Renal cortex interstitium (tissue), 11 donors: Measurements from ENCODE around the gene CFAP74. TPM values are rescaled to one million over a fixed set of nuclear protein-coding genes. Genes with fewer than 3 reads are reported as not detected.

Experiments
- DNase-seq, 11 donors: peaks; one replicate each; pipeline ENCODE4 v3.0.0-alpha.2; 2013; ENCODE audit warnings: low read depth in 9 of 11, low spot score in 4 of 11; ENCODE audit errors: extremely low read depth in 1 of 11
- polyA plus RNA-seq, 3 donors: library from polyadenylated mRNA; unstranded; fragments of 120-200 nt; gene quantifications; one replicate each; pipeline ENCODE4 v1.2.1, GENCODE V29; 2013; ENCODE audit not compliant: insufficient read length in 3 of 3

Gene CFAP74
- polyA plus RNA-seq, 3 donors, result 0.52 to 1.2 (median 0.96) TPM

DNA sequence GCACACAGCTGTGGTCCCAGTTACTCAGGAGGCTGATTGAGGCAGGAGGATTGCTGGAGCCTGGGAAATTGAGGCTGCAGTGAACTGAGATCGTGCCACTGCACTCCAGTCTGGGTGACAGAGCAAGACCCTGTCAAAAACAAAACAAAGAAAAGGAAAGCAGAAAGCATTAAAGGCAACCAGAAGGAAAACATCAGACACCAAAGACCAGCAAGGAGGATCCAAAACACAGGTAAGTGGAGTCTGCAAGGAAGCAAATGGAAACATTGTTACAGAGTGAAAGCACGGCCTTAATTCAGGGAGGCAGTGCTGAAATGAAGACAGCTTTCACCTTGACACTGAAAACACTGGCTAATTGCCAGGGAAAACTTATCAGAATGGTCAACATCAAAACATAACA is 40.8 kb downstream of the CFAP74 start:
- no peak for DNase-seq

DNA sequence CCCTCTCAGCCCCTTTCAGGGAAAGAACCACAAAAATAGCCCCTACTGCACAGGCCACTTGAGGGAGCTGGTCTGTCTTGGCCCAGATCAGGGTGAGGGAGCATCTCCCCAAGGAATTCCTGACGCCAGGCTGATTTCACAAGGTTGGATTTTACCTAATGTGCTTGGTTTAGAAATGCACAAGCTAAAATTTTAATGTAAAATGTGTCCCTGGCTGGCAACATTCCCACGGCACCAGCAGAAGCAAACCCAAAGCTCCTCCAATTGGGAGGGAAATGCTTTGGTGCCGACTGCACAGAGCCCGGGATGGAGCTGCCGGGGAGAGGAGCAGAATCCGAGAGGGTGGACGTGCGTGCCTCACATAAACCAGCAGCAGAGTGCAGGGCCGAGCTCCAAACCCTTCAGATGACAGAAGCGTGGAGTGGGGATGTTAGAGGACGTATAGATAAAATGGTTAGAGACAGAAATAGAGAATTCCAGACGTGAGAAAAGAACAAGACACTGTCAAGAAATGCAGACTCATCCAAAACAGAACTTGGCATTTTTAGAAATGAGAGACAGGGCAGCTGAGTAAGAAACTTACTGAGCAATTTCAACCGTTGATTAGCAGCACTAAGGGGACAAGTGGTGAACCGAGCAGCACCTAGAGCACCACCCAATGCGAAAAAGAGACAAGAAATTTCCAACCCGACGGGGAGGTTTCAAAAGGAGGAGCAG is 42.9 kb downstream of the CFAP74 start:
- no peak for DNase-seq

DNA sequence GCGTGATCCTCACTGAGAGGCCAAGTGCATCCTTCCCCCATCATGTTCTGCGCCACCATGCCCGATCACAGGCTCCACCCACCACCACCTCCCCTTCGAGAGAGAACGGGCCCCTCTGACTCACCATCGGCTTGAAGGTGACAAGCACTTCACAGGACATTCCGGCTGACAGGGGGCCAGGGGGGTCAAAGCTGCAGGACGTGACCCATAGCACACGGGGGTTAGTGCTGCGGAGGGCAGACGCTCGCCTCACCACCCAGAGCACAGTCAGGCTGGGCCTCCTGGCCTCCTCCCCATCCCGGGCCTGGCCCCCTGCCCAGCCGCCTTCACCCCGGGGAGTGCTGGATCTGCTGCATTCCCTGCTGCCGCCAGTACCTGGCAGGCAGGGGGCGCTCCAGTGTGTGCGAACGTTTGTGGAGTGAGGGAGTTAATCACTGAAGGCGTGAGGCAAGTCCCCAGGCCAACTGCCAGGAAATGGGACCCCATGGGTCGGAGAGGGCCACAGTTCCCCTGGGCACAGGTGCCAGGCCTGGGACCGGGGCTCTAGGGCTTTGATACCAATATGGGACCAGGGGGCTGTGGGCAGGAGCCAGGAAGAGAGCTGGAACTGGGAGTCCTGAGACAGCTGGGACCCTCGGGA is 43.6 kb downstream of the CFAP74 start:
- DNase-seq, result peak; percentile 50 to 79 (median 62)

GRCh38 chr1:1959459-1959839 is 44.1 kb downstream of the CFAP74 start:
- DNase-seq, result no peak

- DNase-seq, result no peak
These were observed 45.5 kb downstream of the CFAP74 start for GRCh38 chr1:1958071-1958541.

DNA sequence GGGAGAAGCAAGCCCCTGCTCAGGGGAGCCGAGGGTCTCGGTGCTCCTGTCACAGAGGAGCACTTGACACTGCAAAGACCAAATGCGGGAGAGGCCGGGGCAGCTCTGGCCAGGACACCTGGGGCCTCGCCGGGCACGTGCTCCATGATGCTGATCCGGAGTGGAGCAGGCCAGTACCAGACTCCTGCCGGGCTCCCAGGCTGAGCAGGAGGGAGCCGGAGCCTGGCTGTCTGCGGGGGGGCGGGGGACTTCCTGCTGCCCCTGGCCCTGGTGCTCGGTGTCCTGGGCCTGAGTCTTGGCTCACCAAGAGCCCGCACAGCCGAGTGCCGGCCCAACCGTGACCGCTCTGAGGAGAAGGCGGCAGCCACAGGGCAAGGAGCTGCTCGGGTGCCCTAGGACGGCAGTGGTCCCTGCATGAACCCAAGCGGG is 46.0 kb downstream of the CFAP74 start:
- DNase-seq, result no peak

DNA sequence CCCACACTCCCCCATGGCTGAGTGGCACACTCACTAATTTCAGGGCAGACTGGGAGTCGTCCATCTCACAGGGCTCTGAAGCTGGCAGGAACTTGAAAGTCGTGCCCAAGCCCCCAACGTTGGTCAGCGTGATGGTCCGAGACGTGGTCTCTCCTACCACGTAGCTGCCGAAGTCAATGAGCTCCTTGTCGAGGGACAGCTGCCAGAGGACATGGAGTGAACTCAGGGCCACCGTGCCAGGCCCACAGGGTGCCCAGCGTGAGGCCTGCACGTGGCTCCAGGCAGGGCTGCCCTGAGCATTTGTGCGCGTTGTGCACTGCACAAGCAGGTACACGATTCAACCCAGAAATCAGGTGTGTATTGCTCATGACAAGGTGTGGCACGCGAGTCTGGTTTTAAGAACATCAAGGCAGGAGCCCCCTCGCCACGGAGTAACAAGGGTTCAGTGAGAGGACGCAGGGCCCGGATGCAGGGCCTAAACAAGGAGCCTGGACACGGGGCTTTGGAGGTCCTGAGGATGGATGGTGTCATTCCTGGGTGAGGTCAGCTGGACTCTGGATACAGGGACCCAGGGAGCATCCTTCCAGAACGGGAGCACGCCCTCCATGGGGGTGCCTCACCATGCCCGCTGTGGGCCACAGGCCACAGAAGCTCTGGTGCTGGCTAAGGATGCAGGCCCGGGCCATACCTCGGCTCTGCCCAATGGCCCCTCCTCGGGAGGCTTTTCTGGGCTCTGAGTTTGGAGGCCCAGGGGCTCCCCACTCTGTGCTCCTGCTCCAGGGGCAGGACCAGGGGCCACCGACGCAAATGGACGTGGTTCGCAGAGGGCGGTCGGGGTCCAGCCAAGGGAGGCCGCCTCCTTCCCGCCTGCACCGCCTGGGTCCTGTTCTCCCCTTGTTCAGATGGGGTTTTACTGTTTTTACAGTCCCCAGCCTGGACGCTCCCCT is 46.7 kb downstream of the CFAP74 start:
- DNase-seq, result no peak

DNA sequence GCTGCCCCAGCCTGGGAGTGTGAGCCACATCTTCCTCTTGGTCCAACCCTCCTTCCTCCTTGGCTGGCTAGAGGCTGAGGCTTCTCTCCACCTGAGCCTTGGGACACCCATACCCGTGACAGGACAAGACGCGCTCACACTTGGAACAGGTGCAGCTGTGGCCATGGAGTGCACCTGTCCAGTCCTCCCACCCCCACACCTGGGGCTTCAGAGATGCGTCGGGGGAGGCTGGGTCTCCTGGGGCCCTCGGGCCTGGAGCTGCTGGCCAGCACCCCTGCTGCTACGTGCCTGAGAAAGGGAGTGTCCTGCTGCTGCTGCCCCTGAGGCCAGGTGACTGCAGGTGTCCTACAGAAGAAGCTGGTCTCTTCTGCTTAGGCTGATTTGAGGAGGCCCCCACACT is 47.5 kb downstream of the CFAP74 start:
- DNase-seq, result no peak

DNA sequence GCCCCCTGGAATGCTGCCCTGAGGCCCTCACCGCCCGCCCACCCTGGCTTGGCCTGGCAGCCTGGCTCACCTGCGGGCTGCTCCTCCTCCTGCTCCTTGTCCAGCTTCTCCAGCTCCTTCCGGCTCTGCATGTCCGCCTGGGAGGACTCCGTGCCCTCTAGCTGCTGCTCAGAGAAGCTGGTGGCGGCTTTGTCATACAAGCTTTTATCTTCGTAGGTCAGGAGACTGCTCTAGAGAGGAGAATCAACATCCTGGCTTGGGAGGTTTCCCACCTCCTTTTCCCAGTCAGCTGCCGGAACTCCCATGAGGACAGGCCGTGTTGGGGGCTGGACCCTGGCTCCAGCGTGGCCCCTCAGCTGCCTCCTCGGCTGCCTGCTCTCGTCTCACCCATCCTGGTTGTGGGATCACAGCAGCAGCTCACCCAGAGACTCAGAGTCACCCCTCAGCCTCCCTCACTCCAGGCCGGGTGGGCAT is 47.9 kb downstream of the CFAP74 start:
- DNase-seq, result no peak

DNA sequence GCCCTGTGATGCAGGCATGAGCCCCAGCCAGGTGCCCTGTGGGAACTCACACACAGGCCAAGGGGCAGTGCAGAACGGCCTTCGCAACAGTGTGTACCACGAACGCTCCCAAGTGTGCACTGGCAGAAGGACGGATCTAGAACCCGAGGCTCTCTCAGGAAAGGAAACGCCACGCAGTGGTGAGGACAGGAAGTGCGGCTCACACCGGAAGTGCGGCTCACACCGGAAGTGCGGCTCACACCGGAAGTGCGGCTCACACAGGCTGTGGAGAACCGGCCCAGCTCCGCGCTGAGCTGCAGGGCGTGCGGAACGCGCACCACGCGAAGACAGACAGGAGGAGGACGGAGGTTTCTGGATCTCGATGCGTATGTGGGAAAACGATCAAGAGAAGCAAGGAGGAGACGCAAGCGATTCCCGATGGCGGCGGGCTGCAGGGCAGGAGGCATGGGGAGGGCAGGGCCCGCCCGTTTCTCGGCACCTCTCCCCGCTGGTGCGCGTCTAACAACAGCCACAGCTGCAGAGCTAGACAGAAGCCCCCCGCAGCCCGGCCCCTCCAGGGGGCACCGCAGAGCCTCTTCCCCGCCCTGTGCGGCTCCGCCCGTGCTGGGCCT is 48.6 kb downstream of the CFAP74 start:
- DNase-seq, result no peak

DNA sequence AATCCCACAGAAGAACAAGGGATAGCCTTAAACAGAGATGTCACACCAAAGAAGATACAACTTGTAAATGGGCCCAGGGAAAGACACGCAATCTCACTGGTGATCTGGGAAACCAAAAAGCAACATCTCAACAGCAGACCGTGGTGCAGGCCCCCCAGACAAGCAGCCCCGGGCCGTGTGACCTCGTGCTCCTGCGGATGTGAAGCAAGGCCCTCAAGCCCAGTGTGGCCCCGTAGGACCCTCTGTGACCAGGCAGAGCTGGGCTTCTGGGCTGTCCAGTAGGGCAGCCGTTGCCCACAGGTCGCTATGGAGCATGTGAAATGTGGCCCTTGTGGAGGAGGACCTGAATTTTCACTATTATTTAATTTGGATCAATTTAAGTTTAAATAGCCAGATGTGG is 49.6 kb downstream of the CFAP74 start:
- no peak for DNase-seq

GRCh38 chr1:1950940-1951339 is 52.6 kb downstream of the CFAP74 start:
- no peak for DNase-seq

DNA sequence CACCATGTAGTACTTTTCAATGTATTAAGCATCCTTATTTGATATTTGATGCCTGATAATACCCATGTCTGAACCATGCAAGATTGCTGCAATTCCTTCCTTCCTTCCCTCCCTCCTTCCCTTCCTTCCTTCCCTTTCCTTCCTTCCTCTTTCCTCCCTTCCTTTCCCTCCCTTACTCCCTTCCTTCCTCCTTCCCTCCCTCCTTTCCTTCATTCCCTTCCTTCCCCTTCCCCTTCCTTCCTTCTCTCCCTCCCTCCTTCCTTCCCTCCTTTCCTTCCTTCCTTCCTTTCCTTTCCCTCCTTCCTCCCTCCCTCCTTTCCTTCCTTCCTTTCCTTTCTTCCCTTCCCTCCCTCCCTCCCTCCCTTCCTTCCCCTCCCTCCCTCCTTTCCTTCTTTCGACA is 54.8 kb downstream of the CFAP74 start:
- no peak for DNase-seq

GRCh38 chr1:1947493-1947892 is 56.1 kb downstream of the CFAP74 start:
- no peak for DNase-seq

GRCh38 chr1:1946540-1946939 is 57.0 kb downstream of the CFAP74 start:
- no peak for DNase-seq

DNA sequence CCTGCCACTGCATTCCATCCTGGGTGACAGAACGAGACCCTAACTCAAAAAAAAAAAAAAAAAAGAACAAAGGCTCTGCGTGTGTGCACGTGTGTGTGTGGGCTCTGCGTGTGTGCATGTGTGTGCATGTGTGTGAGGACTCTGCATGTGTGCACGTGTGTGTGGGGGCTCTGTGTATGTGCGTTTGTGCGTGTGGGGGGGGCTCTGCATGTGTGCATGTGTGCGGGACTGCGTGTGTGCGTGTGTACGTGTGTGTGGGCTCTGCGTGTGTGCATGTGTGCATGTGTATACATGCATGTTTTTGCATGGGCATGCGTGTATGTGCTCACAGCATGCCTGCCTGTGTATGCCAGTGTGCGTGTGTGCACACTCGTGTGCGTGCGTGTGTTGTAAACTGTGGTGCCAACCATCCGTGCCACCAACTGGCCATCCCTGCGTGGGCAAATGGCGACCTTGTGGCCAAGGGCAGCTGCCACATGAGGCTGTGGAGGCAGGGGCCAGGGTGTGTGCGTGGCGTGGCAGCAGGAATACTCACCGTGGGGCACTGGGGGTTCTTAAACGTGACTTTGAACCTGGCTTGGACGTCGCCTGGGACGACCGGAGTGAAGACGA is 57.7 kb downstream of the CFAP74 start:
- DNase-seq, result no peak

- DNase-seq, result peak in 1 of 11 donors; percentile 12
These were observed 59.6 kb downstream of the CFAP74 start for GRCh38 chr1:1943834-1944570.
